Testis (tissue), 3 donors: ENCODE results near the gene ITCH. TPM values are rescaled to one million over a fixed set of nuclear protein-coding genes. Genes with fewer than 3 reads are reported as not detected.
"Not testable (repeated sequence)": the region's sequence is repeated elsewhere in the genome, so short reads cannot be mapped to it uniquely, and the experiment has no call there.

Source experiments
- DNase-seq: peaks from one replicate; pipeline ENCODE4 v3.0.0-alpha.2; 2019
- H3K27ac ChIP-seq, 2 donors: fragments of 200-600 bp; sonication (generic); one replicate each; pipeline ENCODE4 v1.5.1; 2019
- H3K27me3 ChIP-seq: fragments of 200-600 bp; sonication (generic); one replicate; pipeline ENCODE4 v1.5.1; 2019
- H3K36me3 ChIP-seq: fragments of 200-600 bp; sonication (generic); one replicate; pipeline ENCODE4 v1.5.1; 2017; ENCODE audit warnings: low read depth; ENCODE audit errors: missing control alignments
- H3K4me1 ChIP-seq: fragments of 200-600 bp; sonication (generic); one replicate; pipeline ENCODE4 v1.5.1; 2019
- H3K4me3 ChIP-seq, 2 donors: fragments of 200-600 bp; sonication (generic); one replicate each; pipeline ENCODE4 v1.5.1; 2017 to 2019
- H3K9me3 ChIP-seq: fragments of 200-600 bp; sonication (generic); one replicate; pipeline ENCODE4 v1.5.1; 2017
- CTCF ChIP-seq, 3 experiments: fragments of 450-650 bp in 2 of 3; fragments of 200-600 bp in 1 of 3; sonication (generic) in 1 of 3; IDR thresholded peaks; one replicate each; pipeline ENCODE4 v1.5.1; 2016 to 2019; ENCODE audit warnings: antibody characterized with exemption in 3 of 3, mild to moderate bottlenecking in 2 of 3, moderate library complexity in 1 of 3
- POLR2A ChIP-seq: fragments of 450-650 bp; IDR thresholded peaks from one replicate; pipeline ENCODE4 v1.6.1; 2017; ENCODE audit warnings: antibody characterized with exemption, mild to moderate bottlenecking, moderate library complexity
- WGBS, 2 donors: methylation state at CpG; one replicate each; pipeline ENCODE4 v1.1.5; 2018; 5-methylcytosine and 5-hydroxymethylcytosine counted together
- intact Hi-C: fragments of 100-400 bp; cut with DNase I; formaldehyde crosslinking; loops from one replicate; pipeline ENCODE4 v1.15.1; 2023; ENCODE audit warnings: low total_unique reads
- polyA plus RNA-seq: library from polyadenylated mRNA; stranded (reverse); fragments of 350-450 nt; fragmentation: Illumina TruSeq; extraction: RNeasy Lipid Tissue Mini Kit (QIAGEN cat#74804); gene quantifications from one replicate; pipeline ENCODE4 v1.2.3, GENCODE V29; 2014; ENCODE audit warnings: low read depth, low replicate concordance; ENCODE audit not compliant: insufficient read depth
- total RNA-seq, 2 donors: library from RNA; depleted of rRNA; stranded (reverse); fragments of >200 nt; gene quantifications; one replicate each; pipeline ENCODE4 v1.2.3, GENCODE V29; 2016

Gene ITCH
- total and polyA plus RNA-seq, 3 donors from 2014 or later: 75.4 to 107 (median 88.1) TPM

DNA sequence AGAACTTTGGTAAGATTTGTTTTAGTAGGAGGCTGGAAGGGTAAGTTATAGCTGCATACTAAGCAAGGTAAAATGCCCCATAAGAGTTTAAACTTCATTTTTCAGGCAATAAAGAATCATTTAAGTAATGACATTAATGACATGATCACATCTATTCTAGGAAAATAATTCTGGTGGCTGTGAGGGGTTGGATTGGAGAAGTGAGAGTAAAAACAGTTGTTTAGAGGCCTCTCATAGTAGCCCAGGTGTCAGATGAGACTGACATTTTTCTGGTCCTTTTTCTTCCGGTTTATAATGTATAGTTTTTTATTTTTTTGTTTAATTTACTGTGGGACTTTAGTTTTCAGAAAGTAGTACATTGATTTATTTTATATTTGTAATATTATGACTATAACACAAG, 40.8 kb downstream of the ITCH start:
- TF ChIP-seq CTCF (IDR thresholded peaks at IDR 0.05): no peak
- TF ChIP-seq POLR2A: no peak
- intact Hi-C loops: no loop called here
- peaks cover 6% of the 10 kb centered on the region for H3K4me1 ChIP-seq
- H3K4me3 ChIP-seq: no peak overlapping the region
- no peaks in the 10 kb centered on the region for H3K36me3 ChIP-seq
- H3K27ac ChIP-seq: peak overlapping the region in 1 of 2 donors; percentile 53
- H3K9me3 ChIP-seq: no peaks in the 10 kb centered on the region
- DNase-seq: no peak
- WGBS, 2 donors: 66 to 76% methylated on average over 1 of the region's 1 CpG
- H3K27me3 ChIP-seq: no peaks in the 10 kb centered on the region

GRCh38 chr20:34404803-34405202, 41.7 kb downstream of the ITCH start:
- no peaks in the 10 kb centered on the region for H3K27me3 ChIP-seq
- no peaks in the 10 kb centered on the region for H3K36me3 ChIP-seq
- H3K27ac ChIP-seq: no peak overlapping the region
- H3K4me3 ChIP-seq: no peak overlapping the region
- peaks cover 6% of the 10 kb centered on the region for H3K4me1 ChIP-seq
- no peaks in the 10 kb centered on the region for H3K9me3 ChIP-seq
- no peak for DNase-seq
- intact Hi-C loops: no loop called here
- 89 to 100% methylated on average over 1 of the region's 1 CpG for WGBS, 2 donors
- TF ChIP-seq CTCF (IDR thresholded peaks at IDR 0.05): no peak
- TF ChIP-seq POLR2A: no peak

- H3K4me3 ChIP-seq, H3K9me3 ChIP-seq, H3K36me3 ChIP-seq, H3K27me3 ChIP-seq, H3K4me1 ChIP-seq, DNase-seq, intact Hi-C loops: not testable (repeated sequence)
- WGBS, 2 donors: 85% methylated on average over 10 of the region's 10 CpGs
- peak overlapping the region in 1 of 2 donors; percentile 14 for H3K27ac ChIP-seq
Measured at GRCh38 chr20:34405247-34405651, 42.2 kb downstream of the ITCH start.

DNA sequence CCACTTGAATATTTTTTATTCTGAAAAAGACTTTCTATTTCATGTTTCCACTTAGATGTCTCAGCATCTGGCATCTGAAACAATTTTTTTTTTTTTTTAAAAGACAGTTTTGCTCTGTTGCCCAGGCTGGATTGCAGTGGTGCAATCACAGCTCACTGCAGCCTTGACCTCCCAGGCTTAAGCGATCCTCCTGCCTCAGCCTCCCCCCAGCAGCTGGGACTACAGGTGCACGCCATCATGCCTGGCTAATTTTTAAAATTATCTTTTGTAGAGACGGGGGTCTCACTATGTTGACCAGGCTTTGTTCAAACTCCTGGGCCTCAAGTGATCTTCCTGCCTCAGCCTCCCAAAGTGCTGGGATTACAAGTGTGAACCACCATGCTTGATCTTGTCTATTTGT, 42.9 kb downstream of the ITCH start:
- H3K36me3 ChIP-seq, H3K4me3 ChIP-seq, DNase-seq, H3K9me3 ChIP-seq, H3K27me3 ChIP-seq, H3K27ac ChIP-seq, H3K4me1 ChIP-seq, intact Hi-C loops: not testable (repeated sequence)
- 59 to 71% methylated on average over 3 of the region's 3 CpGs for WGBS, 2 donors

DNA sequence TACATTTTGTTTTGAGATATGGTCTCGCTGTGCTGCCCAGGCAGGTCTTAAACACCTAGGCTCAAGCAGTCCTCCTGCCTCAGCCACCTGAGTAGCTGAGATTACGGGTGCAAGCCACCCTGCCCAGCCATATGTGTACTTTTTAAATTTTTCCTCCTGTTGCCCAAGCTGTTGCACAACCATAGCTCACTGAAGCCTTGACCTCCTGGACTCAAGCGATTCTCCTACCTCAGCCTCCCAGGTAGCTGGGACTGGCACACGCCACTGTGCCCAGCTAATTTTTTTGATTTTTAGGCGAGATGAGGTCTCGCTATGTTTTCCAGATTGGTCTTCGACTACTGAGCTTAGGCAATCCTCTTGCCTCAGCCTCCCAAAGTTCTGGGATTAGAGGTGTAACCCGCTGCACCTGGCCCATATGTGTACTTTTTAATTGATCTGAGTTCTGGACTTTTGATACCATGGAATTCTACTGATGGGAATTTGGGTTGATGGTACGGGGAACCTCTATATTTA, 44.9 kb downstream of the ITCH start:
- H3K27ac ChIP-seq: no peak overlapping the region
- intact Hi-C loops: no loop called here
- H3K36me3 ChIP-seq: no peaks in the 10 kb centered on the region
- TF ChIP-seq POLR2A (no peak), CTCF (IDR thresholded peaks at IDR 0.05) (no peak)
- no peak for DNase-seq
- WGBS, 2 donors: 85 to 86% methylated on average over 9 of the region's 9 CpGs
- no peaks in the 10 kb centered on the region for H3K27me3 ChIP-seq
- no peaks in the 10 kb centered on the region for H3K9me3 ChIP-seq
- H3K4me1 ChIP-seq: peaks cover 5% of the 10 kb centered on the region
- H3K4me3 ChIP-seq: no peak overlapping the region

DNA sequence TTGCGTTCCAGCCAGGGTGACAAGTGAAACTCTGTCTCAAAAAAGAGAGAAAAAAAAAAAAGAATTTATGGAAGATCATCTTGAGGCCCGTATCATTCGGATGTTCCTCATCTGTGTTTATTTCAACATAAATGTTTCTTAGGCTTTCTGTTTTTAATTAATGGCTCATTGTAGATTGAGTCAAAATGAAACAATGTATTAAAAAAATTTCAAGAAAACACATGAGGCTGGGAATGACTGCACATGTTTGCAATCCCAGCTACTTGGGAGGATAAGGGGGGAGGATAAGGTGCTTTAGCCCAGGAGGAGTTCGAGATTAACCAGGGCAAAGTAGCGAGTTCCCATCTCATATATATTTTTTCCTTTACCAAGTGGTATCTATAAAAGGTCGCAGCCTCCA, 47.3 kb downstream of the ITCH start:
- 72 to 80% methylated on average over 6 of the region's 6 CpGs for whole genome bisulfite sequencing, 2 donors
- no peak for TF ChIP-seq CTCF (IDR thresholded peaks at IDR 0.05)
- no peak for TF ChIP-seq POLR2A

More for the DNA sequence above, 47.3 kb downstream of the ITCH start:
- H3K27ac ChIP-seq: peak overlapping the region in 1 of 2 donors; percentile 34
- H3K9me3 ChIP-seq: no peaks in the 10 kb centered on the region
- no peaks in the 10 kb centered on the region for H3K36me3 ChIP-seq
- intact Hi-C loops: no loop called here
- H3K4me3 ChIP-seq: no peak overlapping the region
- DNase-seq: peak; percentile 37
- H3K27me3 ChIP-seq: no peaks in the 10 kb centered on the region
- peaks cover 3% of the 10 kb centered on the region for H3K4me1 ChIP-seq
